ENCODE data around the gene ABR. TPM values are rescaled to one million over a fixed set of nuclear protein-coding genes. Genes with fewer than 3 reads are reported as not detected.

ABR gene
- total RNA-seq, 2 donors from 2014 or later, result 80.7 to 82.7 TPM

DNA sequence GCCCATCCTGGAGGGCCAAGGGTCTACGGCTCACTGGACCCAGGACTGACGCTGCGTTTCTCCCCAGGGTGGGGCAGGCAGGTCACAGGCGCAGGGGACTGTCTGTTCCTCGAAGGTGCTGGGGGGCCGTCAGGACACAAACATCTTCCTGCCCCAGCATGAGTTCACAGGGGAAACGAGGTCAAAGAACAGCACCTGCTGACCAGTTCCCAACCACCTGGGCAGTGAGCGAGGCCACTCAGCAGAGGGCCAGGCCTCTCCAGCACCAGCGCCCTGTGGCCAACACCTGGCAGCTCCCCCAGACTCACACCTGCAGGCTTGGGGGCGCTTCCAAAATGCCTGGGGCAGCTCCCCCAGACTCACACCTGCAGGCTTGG, 153.2 kb downstream of the ABR start:
- peaks cover 14% of the 10 kb centered on the region for H3K4me1 ChIP-seq (replicated peaks)
- H3K27me3 ChIP-seq (replicated peaks; ENCODE audit: insufficient read depth), result no peaks in the 10 kb centered on the region
- no peaks in the 10 kb centered on the region for H3K36me3 ChIP-seq
- DNase-seq (ENCODE audit: low spot score), result no peak
- H3K27ac ChIP-seq, result no peak overlapping the region
- WGBS, result 90% methylated on average over 10 of the region's 10 CpGs
- H3K9me3 ChIP-seq, result no peaks in the 10 kb centered on the region
- no peak overlapping the region for H3K4me3 ChIP-seq
- intact Hi-C loops (cut with DNase I), result no loop called here
- no peak for TF ChIP-seq POLR2AphosphoS5 (IDR thresholded peaks at IDR 0.05)
- no peak for TF ChIP-seq POLR2A (IDR thresholded peaks at IDR 0.05)
- TF ChIP-seq, protein P1, sequence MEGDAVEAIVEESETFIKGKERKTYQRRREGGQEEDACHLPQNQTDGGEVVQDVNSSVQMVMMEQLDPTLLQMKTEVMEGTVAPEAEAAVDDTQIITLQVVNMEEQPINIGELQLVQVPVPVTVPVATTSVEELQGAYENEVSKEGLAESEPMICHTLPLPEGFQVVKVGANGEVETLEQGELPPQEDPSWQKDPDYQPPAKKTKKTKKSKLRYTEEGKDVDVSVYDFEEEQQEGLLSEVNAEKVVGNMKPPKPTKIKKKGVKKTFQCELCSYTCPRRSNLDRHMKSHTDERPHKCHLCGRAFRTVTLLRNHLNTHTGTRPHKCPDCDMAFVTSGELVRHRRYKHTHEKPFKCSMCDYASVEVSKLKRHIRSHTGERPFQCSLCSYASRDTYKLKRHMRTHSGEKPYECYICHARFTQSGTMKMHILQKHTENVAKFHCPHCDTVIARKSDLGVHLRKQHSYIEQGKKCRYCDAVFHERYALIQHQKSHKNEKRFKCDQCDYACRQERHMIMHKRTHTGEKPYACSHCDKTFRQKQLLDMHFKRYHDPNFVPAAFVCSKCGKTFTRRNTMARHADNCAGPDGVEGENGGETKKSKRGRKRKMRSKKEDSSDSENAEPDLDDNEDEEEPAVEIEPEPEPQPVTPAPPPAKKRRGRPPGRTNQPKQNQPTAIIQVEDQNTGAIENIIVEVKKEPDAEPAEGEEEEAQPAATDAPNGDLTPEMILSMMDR (IDR thresholded peaks at IDR 0.05), result no peak

GRCh38 chr17:1025733-1026598, 153.8 kb downstream of the ABR start:
- Histone ChIP-seq H3K9me3 (no peaks in the 10 kb centered on the region), H3K4me1 (replicated peaks) (peaks cover 11% of the 10 kb centered on the region), H3K27me3 (replicated peaks; ENCODE audit: insufficient read depth) (no peaks in the 10 kb centered on the region), H3K4me3 (no peak overlapping the region), H3K27ac (no peak overlapping the region), H3K36me3 (no peaks in the 10 kb centered on the region)
- TF ChIP-seq POLR2AphosphoS5 (IDR thresholded peaks at IDR 0.05), result no peak
- no peak for TF ChIP-seq POLR2A (IDR thresholded peaks at IDR 0.05)
- TF ChIP-seq, protein P1 (IDR thresholded peaks at IDR 0.05), result no peak
- DNase-seq (ENCODE audit: low spot score), result no peak
- WGBS, result 77% methylated on average over 29 of the region's 30 CpGs
- intact Hi-C loops (cut with DNase I), result no loop called here

GRCh38 chr17:1024076-1024475, 155.7 kb downstream of the ABR start:
- Histone ChIP-seq H3K27ac (no peak overlapping the region), H3K4me1 (replicated peaks) (no peaks in the 10 kb centered on the region), H3K36me3 (no peaks in the 10 kb centered on the region), H3K9me3 (no peaks in the 10 kb centered on the region), H3K27me3 (replicated peaks; ENCODE audit: insufficient read depth) (no peaks in the 10 kb centered on the region), H3K4me3 (no peak overlapping the region)
- TF ChIP-seq POLR2A (IDR thresholded peaks at IDR 0.05) (no peak), POLR2AphosphoS5 (IDR thresholded peaks at IDR 0.05) (no peak)
- TF ChIP-seq, protein P1 (IDR thresholded peaks at IDR 0.05), result no peak
- intact Hi-C loops (cut with DNase I), result no loop called here
- 81% methylated on average over 26 of the region's 27 CpGs for WGBS
- DNase-seq (ENCODE audit: low spot score), result no peak

DNA sequence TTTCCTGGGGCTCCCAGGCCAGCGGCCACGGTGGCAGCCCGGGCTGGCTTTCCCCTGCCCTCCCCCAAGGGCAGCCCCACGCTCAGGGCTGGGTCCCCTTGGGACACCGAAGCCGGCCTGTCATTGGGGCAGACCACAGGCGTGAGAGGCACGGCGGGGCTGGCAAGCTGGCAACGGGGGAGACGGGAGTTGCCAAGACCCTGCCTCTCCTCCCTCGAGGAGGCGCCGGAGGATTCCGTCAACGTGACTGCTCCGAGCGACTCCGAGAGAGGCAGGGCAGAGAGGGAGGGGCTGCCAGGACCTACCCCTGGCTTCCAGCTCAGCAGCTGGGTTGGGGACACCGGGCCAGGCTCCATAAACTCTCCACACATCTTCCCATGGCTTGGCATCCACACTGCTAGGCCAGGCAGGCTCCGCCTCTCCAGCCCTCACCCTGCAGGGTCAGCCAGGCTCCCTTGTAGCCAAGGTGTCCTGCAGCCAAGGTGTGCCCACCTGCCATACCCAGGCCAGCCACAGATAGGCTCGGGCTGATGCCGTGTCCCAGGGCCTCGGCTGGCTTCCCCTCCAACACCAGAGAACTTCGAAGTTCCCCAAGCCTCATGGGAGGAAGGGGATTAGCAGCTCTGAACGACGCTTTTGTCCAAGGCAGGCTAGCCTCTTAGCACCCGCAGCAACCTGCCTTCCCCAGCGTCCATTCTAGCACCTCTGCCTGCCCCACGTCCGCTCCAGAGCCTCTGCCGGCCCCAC, 157.3 kb downstream of the ABR start:
- Histone ChIP-seq H3K4me3 (no peak overlapping the region), H3K27me3 (replicated peaks; ENCODE audit: insufficient read depth) (no peaks in the 10 kb centered on the region), H3K9me3 (no peaks in the 10 kb centered on the region), H3K4me1 (replicated peaks) (no peaks in the 10 kb centered on the region), H3K36me3 (no peaks in the 10 kb centered on the region), H3K27ac (no peak overlapping the region)
- DNase-seq (ENCODE audit: low spot score), result no peak
- intact Hi-C loops (cut with DNase I), result no loop called here
- TF ChIP-seq POLR2A (IDR thresholded peaks at IDR 0.05) (no peak), POLR2AphosphoS5 (IDR thresholded peaks at IDR 0.05) (no peak)
- TF ChIP-seq, protein P1 (IDR thresholded peaks at IDR 0.05), result no peak
- 62% methylated on average over 32 of the region's 32 CpGs for WGBS

Measured in prostate gland (tissue), 2 donors.